Naive thymus-derived CD8-positive, alpha-beta T cell (primary cell): ENCODE results near the gene MAGEC2. TPM values are rescaled to one million over a fixed set of nuclear protein-coding genes. Genes with fewer than 3 reads are reported as not detected.

Experiments
- ATAC-seq, 2 donors: fragments of 150-1000 bp; cut with Tn5 transposase in 1 of 2; sonication (Bioruptor Pico), chemical (Tn5 transposase) in 1 of 2; 1 replicate in 1 of 2; 2 replicates in 1 of 2; pipeline ENCODE4 v1.10.0; 2021; ENCODE audit warnings: mild to moderate bottlenecking in 2 of 2, moderate library complexity in 2 of 2
- POLR2A ChIA-PET: fragments of 350-600 bp; sonication (Branson Sonifier 250); formaldehyde crosslinking; loops from one replicate; lab custom pipeline; 2021; ENCODE audit warnings: antibody characterized with exemption; lab: Charles Lee
- DNase-seq, 10 donors: peaks; one replicate each; pipeline versions ENCODE4 v3.0.0 to v3.0.0-alpha.2; 2020 to 2022
- H3K27ac Mint-ChIP-seq, 10 donors: one replicate each; pipeline ENCODE4 v1.8.0; 2020 to 2022; ENCODE audit warnings: mild to moderate bottlenecking in 10 of 10, mixed read lengths in 10 of 10, moderate library complexity in 4 of 10, inconsistent platforms in 1 of 10
- H3K27me3 Mint-ChIP-seq, 5 donors: one replicate each; pipeline ENCODE4 v1.8.0; 2021 to 2022; ENCODE audit warnings: mixed read lengths in 5 of 5
- H3K36me3 Mint-ChIP-seq, 3 donors: one replicate each; pipeline ENCODE4 v1.8.0; 2020 to 2022; ENCODE audit warnings: mixed read lengths in 3 of 3, mild to moderate bottlenecking in 2 of 3, inconsistent platforms in 1 of 3
- H3K4me1 Mint-ChIP-seq, 4 donors: one replicate each; pipeline ENCODE4 v1.8.0; 2021 to 2022; ENCODE audit warnings: mixed read lengths in 4 of 4
- H3K4me3 Mint-ChIP-seq, 10 donors: one replicate each; pipeline ENCODE4 v1.8.0; 2020 to 2022; ENCODE audit warnings: mild to moderate bottlenecking in 10 of 10, mixed read lengths in 10 of 10, moderate library complexity in 6 of 10, inconsistent platforms in 1 of 10
- H3K9me3 Mint-ChIP-seq, 9 donors: one replicate each; pipeline ENCODE4 v1.8.0; 2020 to 2022; ENCODE audit warnings: mixed read lengths in 9 of 9, mild to moderate bottlenecking in 3 of 9, inconsistent platforms in 1 of 9, moderate library complexity in 1 of 9
- polyA plus RNA-seq, 3 donors: library from polyadenylated mRNA; unstranded; fragments of 300-500 nt; fragmentation: Illumina TruSeq; gene quantifications; one replicate each; pipeline ENCODE4 v1.2.3, GENCODE V29; 2021
- total RNA-seq, 8 experiments: library from RNA in 2 of 8; stranded (reverse) in 2 of 8; gene quantifications; one replicate each; pipeline ENCODE4 v1.2.3 and lab custom pipeline; 2021 to 2026

The MAGEC2 gene, protein sequence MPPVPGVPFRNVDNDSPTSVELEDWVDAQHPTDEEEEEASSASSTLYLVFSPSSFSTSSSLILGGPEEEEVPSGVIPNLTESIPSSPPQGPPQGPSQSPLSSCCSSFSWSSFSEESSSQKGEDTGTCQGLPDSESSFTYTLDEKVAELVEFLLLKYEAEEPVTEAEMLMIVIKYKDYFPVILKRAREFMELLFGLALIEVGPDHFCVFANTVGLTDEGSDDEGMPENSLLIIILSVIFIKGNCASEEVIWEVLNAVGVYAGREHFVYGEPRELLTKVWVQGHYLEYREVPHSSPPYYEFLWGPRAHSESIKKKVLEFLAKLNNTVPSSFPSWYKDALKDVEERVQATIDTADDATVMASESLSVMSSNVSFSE
- not detected for total RNA-seq
- not detected for polyA plus RNA-seq
- 0 reads per million in 6 experiments for total RNA-seq (lab: John Stamatoyannopoulos, UW)

GRCh38 chrX:142204522-142205433 lies at the start of gene MAGEC2:
TSS of gene MAGEC2 (minus strand) at chrX:142205290. CDS start at chrX:142203987, 1,303 bp downstream.
- no peak for DNase-seq
- Mint-ChIP-seq H3K27me3 (no peaks in the 10 kb centered on the region), H3K4me3 (no peak within 1 kb of the TSS), H3K36me3 (no peaks in the 10 kb centered on the region), H3K4me1 (no peaks in the 10 kb centered on the region), H3K27ac (no peak within 1 kb of the TSS), H3K9me3 (peaks cover 0 to 15% (median 3%) of the 10 kb centered on the region in 9 donors)
- POLR2A ChIA-PET, result no interaction called here
- ATAC-seq, result no peak

DNA sequence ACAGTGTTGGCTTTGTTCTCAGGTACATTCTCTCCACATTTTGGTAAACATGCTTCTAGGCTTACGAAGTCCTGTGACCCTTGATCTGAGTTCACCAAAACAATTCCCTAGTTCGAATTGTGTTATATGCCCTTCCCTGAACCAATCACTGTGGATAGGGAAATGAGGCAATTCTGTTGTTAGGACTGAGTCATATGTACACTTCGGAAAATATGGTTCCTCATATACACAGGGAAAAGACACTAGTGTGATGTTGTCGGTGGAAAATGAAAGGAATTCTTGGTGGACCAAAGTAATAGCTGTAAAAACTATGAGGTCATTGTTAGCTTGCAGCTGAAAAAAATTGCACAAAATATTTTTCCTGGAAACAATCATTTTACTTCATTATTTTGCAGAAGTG lies 46.6 kb upstream of the MAGEC2 start:
- peaks cover 0 to 2% (median 0%) of the 10 kb centered on the region in 9 donors for H3K9me3 Mint-ChIP-seq
- no peaks in the 10 kb centered on the region for H3K27me3 Mint-ChIP-seq
- no peaks in the 10 kb centered on the region for H3K4me1 Mint-ChIP-seq
- ATAC-seq (no peak), DNase-seq (no peak)
- POLR2A ChIA-PET, result no interaction called here
- no peak overlapping the region for H3K27ac Mint-ChIP-seq
- no peak overlapping the region for H3K4me3 Mint-ChIP-seq
- no peaks in the 10 kb centered on the region for H3K36me3 Mint-ChIP-seq

DNA sequence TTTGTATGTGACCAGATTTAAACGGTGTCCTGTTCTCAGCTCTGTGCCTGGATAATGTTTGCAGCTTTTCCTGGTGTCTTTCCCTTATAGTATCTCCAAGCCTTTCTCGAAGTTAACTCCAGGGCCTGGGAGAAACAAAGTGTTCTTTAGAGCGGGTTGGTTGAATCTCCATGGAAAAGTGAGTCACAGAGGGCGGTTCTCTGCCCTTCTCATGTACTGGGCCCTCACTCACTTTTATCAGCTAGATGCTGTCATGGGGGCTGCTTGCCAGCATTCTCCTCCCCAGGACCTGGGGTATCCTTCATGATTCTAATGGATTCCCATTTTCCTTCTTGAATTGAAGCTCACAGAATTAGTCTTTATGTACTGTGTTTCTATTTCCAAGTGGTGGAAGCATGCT lies 46.1 kb upstream of the MAGEC2 start:
- no peaks in the 10 kb centered on the region for H3K4me1 Mint-ChIP-seq
- no peak overlapping the region for H3K4me3 Mint-ChIP-seq
- no peak overlapping the region for H3K27ac Mint-ChIP-seq
- DNase-seq, result no peak
- no peak for ATAC-seq
- POLR2A ChIA-PET, result no interaction called here
- peaks cover 0 to 4% (median 0%) of the 10 kb centered on the region in 9 donors for H3K9me3 Mint-ChIP-seq
- H3K36me3 Mint-ChIP-seq, result no peaks in the 10 kb centered on the region
- no peaks in the 10 kb centered on the region for H3K27me3 Mint-ChIP-seq

GRCh38 chrX:142250502-142250901 lies 45.4 kb upstream of the MAGEC2 start:
- DNase-seq, result no peak
- Mint-ChIP-seq H3K36me3 (no peaks in the 10 kb centered on the region), H3K27ac (no peak overlapping the region), H3K4me3 (no peak overlapping the region), H3K4me1 (no peaks in the 10 kb centered on the region), H3K27me3 (no peaks in the 10 kb centered on the region), H3K9me3 (peaks cover 0 to 5% (median 0%) of the 10 kb centered on the region in 9 donors)
- no peak for ATAC-seq
- POLR2A ChIA-PET, result no interaction called here

GRCh38 chrX:142249721-142250120 lies 44.6 kb upstream of the MAGEC2 start:
- no peaks in the 10 kb centered on the region for H3K27me3 Mint-ChIP-seq
- no peak for DNase-seq
- POLR2A ChIA-PET, result no interaction called here
- no peak overlapping the region for H3K4me3 Mint-ChIP-seq
- H3K9me3 Mint-ChIP-seq, result peaks cover 0 to 5% (median 0%) of the 10 kb centered on the region in 9 donors
- no peak overlapping the region for H3K27ac Mint-ChIP-seq
- H3K36me3 Mint-ChIP-seq, result no peaks in the 10 kb centered on the region
- H3K4me1 Mint-ChIP-seq, result no peaks in the 10 kb centered on the region
- ATAC-seq, result no peak

- no peaks in the 10 kb centered on the region for H3K36me3 Mint-ChIP-seq
- POLR2A ChIA-PET, result no interaction called here
- H3K9me3 Mint-ChIP-seq, result peaks cover 0 to 5% (median 0%) of the 10 kb centered on the region in 9 donors
- DNase-seq (no peak), ATAC-seq (no peak)
- H3K4me1 Mint-ChIP-seq, result no peaks in the 10 kb centered on the region
- H3K27me3 Mint-ChIP-seq, result no peaks in the 10 kb centered on the region
- no peak overlapping the region for H3K27ac Mint-ChIP-seq
- no peak overlapping the region for H3K4me3 Mint-ChIP-seq
Measured at GRCh38 chrX:142244568-142244967, 39.5 kb upstream of the MAGEC2 start.

GRCh38 chrX:142238536-142238935 lies 33.4 kb upstream of the MAGEC2 start:
- no peaks in the 10 kb centered on the region for H3K4me1 Mint-ChIP-seq
- ATAC-seq, result no peak
- no peaks in the 10 kb centered on the region for H3K27me3 Mint-ChIP-seq
- peaks cover 0 to 6% (median 0%) of the 10 kb centered on the region in 9 donors for H3K9me3 Mint-ChIP-seq
- no peak overlapping the region for H3K4me3 Mint-ChIP-seq
- no peak overlapping the region for H3K27ac Mint-ChIP-seq
- no peak for DNase-seq
- no peaks in the 10 kb centered on the region for H3K36me3 Mint-ChIP-seq
- POLR2A ChIA-PET, result no interaction called here

- no peak for DNase-seq
- H3K36me3 Mint-ChIP-seq, result no peaks in the 10 kb centered on the region
- POLR2A ChIA-PET, result no interaction called here
- H3K9me3 Mint-ChIP-seq, result peaks cover 0 to 6% (median 0%) of the 10 kb centered on the region in 9 donors
- ATAC-seq, result no peak
- no peaks in the 10 kb centered on the region for H3K4me1 Mint-ChIP-seq
- H3K27ac Mint-ChIP-seq, result no peak overlapping the region
- H3K27me3 Mint-ChIP-seq, result no peaks in the 10 kb centered on the region
- H3K4me3 Mint-ChIP-seq, result no peak overlapping the region
Measured at GRCh38 chrX:142233400-142233799, 28.3 kb upstream of the MAGEC2 start.

GRCh38 chrX:142214081-142214480 lies 9.0 kb upstream of the MAGEC2 start:
- H3K27ac Mint-ChIP-seq, result no peak overlapping the region
- ATAC-seq (no peak), DNase-seq (no peak)
- POLR2A ChIA-PET, result no interaction called here
- no peaks in the 10 kb centered on the region for H3K9me3 Mint-ChIP-seq
- H3K36me3 Mint-ChIP-seq, result no peaks in the 10 kb centered on the region
- no peaks in the 10 kb centered on the region for H3K27me3 Mint-ChIP-seq
- H3K4me3 Mint-ChIP-seq, result no peak overlapping the region
- H3K4me1 Mint-ChIP-seq, result no peaks in the 10 kb centered on the region

- peaks cover 0 to 11% (median 3%) of the 10 kb centered on the region in 9 donors for H3K9me3 Mint-ChIP-seq
- POLR2A ChIA-PET, result no interaction called here
- no peak overlapping the region for H3K4me3 Mint-ChIP-seq
- ATAC-seq, result no peak
- no peaks in the 10 kb centered on the region for H3K4me1 Mint-ChIP-seq
- no peaks in the 10 kb centered on the region for H3K36me3 Mint-ChIP-seq
- DNase-seq, result no peak
- H3K27ac Mint-ChIP-seq, result no peak overlapping the region
- H3K27me3 Mint-ChIP-seq, result no peaks in the 10 kb centered on the region
Measured at GRCh38 chrX:142201113-142201512, 4.0 kb downstream of the MAGEC2 start.

DNA sequence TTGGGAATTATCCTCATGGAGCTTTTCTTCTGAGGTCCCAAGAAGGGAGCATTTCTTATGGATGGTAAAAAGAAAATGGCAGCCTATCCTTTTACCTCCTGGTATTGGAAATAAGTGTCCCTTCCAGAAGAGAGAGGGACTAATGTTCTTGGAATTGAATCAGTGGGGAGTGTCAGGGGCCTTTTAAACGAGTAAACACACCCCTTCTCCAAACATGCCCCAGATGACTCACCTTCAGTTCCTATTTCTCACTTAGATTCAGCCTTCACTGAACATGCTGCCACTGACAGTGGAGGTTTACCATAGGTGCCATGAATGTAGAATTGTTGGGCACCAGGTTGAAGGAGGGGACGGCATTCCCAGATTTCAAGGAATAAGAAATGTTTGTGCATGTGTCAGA lies 19.0 kb downstream of the MAGEC2 start:
- Mint-ChIP-seq H3K4me3 (no peak overlapping the region), H3K4me1 (no peaks in the 10 kb centered on the region), H3K27ac (no peak overlapping the region), H3K9me3 (peaks cover 0 to 8% (median 2%) of the 10 kb centered on the region in 9 donors), H3K27me3 (no peaks in the 10 kb centered on the region), H3K36me3 (no peaks in the 10 kb centered on the region)
- POLR2A ChIA-PET, result no interaction called here
- no peak for ATAC-seq
- no peak for DNase-seq

GRCh38 chrX:142184756-142185602 lies 20.1 kb downstream of the MAGEC2 start:
- Mint-ChIP-seq H3K27me3 (no peaks in the 10 kb centered on the region), H3K4me1 (no peaks in the 10 kb centered on the region), H3K36me3 (no peaks in the 10 kb centered on the region), H3K9me3 (peaks cover 0 to 8% (median 2%) of the 10 kb centered on the region in 9 donors), H3K4me3 (no peak overlapping the region), H3K27ac (no peak overlapping the region)
- DNase-seq (no peak), ATAC-seq (no peak)
- POLR2A ChIA-PET, result no interaction called here
